GM20431 (cell line): ENCODE measurements around the gene SPHK2.

ENCODE experiments used
- in situ Hi-C: fragments of 300-500 bp; cut with MseI, MboI; formaldehyde crosslinking; loops from one replicate; pipeline ENCODE4 v1.15.0; 2020; ENCODE audit warnings: low sequenced_read_pairs; ENCODE audit not compliant: unreplicated experiment

Gene SPHK2

DNA sequence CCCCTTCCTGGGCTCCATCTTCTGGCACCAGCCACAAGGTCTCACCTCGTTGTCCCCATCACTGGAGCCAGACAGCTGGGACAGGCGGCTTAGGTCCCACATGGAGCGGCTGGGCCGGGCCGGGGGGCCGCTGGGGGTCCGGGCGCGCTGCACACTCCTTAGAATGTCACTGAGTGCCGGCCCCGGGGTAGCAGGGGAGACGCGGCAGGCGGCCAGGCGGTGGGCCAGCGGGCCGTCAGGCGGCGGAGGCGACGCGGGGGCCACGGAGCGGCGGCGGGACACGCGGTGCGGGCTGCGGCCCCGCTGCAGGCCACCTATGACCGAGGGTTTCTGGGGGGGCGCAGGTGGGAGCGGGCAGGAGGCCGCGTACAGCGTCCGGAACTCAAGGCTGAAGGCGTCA is 15.9 kb upstream of the SPHK2 start:
- in situ Hi-C loops = no loop called here

DNA sequence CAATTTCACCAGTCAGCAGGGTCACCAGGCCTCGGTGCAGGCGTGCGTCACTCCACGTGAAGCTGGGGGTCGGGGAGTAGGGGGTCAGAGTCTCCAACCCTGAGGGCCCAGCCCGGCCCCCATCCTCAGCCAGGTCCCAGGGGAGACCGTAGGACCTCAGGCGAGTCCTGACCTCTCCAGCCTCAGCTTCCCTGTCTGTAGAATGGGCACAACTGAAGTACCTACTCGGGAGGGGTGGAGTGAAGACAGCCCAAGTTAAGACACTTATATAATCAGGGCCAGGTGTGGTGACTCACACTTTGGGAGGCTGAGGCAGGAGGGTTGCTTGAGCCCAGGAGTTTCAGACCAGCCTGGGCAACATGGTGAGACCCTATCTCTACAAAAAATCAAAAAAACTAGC is 15.5 kb upstream of the SPHK2 start:
- in situ Hi-C loops = no loop called here

- in situ Hi-C loops = no loop called here
Observed at GRCh38 chr19:48606463-48607358, 12.6 kb upstream of the SPHK2 start, which contains the start of gene SPACA4. SPACA4 (plus strand) TSS chr19:48606742; CDS start chr19:48606979, 237 bp downstream.

- in situ Hi-C loops = no loop called here
Observed at GRCh38 chr19:48607359-48607755, 11.9 kb upstream of the SPHK2 start.

DNA sequence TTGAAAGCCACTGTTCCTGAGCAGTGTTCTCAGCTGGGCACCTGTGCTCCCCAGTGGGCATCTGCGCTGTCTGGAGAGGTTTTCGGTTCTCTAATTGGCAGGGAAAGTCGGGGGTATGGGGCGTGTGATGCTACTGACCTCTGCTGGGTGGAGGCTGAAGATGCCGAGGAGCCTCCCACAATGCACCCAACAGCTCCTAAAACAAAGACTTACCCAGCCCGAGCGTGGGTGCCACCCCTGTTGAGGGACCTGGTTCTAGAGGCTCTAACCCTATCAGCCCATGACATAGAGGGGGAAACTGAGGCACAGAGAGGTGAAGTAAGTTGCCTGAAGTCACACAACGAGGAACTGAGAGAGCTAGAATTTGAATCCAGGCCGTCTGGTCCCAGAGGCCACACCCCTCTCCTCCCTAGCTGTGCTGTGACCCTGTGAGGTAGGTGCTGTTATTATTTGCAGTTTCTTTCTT is 10.5 kb upstream of the SPHK2 start:
- in situ Hi-C loops = no loop called here

DNA sequence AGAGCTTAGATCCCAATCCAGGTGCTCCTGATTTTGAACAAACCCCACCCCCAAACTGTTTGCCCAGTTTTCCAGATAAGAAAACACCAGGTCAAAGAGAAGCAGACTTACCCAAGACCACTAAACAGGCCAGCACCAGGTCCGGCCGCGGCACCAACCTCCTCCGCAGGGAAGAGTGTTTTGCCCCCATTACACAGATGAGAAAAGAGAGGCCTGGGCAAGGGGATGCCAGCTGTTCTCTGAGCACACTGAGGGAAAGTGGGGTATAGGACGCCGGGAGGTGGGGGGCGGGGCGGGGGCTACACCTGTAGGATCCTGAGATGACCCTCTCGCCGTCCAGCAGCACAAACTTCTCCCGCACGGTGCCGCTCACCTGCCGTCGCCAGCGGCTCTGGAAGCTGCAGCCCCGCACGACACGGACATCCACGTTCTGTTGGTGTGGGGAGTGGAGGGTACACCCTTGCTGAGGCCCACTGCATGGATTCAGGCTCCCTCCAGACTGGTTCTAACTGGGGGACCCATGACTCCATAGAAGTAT is 9.7 kb upstream of the SPHK2 start:
- in situ Hi-C loops = no loop called here

DNA sequence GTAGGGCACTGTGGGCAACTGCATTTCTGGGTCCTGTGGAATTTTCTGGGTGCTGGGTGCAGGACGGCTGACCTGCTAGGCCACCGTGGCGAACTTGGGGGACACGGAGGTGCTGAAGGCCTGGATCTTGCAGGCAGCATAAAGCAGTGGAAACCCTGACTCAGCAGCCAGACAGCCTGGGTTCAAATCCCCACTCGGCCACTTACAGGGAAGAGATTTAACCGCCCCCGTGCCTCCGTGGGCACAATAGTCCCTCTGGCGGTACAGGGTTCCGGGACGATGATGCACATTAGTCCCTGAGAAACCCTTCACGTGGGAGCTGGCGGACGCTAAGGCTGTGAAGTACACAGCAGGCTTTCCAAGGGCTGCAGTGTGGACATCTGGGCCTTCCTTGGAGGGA is 7.4 kb upstream of the SPHK2 start:
- in situ Hi-C loops = no loop called here

DNA sequence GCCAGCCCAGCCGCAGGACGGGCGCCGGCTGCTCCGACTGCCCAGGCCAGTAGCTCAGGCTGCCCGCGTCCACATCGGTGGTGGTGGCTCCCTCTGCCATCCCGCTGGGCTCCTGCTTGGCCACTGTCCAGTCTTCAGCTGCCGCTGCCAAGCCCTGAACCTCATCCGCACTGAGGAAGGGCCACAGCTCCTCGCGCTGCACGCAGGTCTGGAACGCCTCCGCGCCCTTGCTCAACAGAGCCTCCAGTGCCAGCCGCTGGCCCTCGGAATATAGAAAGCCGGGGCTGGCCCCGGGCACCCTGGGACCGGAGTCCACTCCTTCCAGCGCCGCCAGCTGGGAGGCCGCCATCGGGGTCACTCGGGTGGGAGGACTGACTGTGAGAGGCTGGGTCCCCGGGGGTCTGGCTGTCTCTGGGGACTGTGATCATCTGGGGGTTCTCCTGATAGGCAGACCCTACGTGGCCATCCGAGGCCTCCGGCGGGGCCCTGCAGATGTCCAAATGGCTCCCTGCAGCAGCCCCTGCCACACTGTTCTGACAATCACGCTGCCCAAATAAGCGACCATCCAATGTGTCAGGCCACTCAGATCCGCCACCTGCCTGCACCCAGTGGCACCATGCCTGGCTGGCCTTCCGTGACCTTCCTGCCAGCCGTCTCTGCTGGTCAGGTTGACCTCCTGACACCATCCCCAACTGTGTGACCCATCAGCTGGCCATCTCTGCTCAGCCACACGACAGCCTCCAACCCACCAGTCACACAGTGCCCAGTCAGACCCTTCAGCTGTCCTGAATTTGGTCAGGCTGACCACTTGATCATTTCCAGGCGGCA is 6.1 kb upstream of the SPHK2 start:
- in situ Hi-C loops = no loop called here

- in situ Hi-C loops = no loop called here
Observed at GRCh38 chr19:48613852-48614435, 5.4 kb upstream of the SPHK2 start.

- in situ Hi-C loops = no loop called here
Observed at GRCh38 chr19:48614436-48615230, 4.7 kb upstream of the SPHK2 start, which contains the start of gene FAM83E. FAM83E (minus strand) TSS chr19:48615076; CDS start chr19:48613372, 1,704 bp downstream.

DNA sequence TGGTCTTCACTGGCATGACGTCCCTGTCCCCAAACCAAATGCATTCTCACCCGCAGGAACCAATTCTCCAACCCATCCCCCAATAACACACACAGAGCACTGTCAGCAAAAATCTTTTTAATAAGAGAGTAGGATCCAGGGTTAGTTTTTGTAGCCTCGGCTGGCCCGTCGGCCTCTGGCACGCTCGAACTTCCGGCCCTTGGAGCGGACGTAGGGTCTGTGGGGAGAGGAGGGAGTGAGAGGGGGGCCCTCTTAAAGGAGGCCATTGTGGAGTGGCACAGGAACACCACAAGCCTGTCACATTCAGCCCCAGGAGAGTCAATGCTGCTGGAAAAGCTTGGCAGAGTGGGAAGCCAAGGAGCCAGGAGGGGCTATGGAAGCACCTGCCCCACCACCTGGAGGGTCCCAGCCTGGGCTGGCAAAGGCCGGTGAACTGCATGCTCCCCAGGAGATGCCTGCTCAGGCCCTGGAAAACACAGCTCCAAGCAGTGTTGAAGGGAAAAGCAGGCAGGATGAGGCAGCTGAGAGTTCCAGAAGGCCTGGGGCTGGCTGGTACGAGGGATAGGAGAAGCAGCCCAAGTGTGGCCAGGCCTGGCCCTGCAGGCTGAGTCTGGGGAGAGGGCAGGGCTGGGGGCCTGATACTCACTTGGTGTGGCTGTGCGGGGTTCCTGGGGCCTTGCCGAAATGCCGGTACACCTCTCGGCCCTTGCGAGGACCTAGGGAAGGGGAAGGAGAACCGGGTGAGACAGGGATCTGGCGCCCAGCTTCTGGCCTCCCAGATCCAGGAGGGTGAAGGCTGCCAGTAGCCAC is 3.9 kb upstream of the SPHK2 start:
- in situ Hi-C loops = no loop called here

DNA sequence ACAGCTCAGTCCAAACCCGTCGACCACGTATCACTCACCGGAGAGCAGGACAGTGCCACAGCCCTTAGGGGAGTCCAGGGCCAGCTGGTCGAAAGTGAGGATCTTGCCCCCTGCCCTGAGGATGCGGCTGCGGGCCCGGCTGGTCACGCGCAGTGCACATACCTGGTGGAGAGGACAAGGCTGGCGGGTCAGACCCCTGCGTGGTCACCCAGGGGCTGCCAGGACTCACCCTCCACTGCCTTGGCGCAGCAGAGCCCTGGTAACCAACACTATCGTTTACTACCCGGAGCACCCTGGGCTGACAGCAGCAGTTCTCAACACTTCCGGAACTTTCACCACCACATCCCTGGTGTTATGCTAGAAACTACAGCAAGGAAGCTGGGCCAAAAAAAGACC is 3.3 kb upstream of the SPHK2 start:
- in situ Hi-C loops = no loop called here

DNA sequence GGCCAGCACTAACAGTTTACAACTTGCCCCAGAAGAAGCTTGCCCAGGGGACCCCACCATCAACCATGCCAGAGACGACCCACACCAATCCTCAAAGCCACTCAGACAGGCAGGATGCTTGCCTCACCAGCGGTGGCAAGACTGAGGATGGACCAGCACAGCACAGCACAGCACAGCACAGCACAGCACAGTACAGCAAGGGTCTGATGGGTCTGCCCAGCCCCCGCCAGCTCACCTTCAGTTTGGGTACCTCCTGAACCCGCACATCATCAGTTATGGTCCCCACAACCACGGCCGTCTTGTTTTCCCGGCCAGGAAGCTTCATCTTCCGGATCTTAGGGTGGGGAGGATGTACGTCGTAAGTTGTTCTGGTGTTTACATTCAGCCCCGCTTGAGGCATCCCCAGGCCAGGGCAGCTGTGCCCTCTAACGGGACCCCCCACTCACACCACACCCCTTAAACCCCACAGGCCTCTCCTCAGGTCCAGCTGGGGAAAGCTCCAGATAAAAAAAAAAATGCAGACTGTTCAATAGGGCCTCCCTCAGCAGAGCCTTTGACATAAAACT is 2.7 kb upstream of the SPHK2 start:
- in situ Hi-C loops = no loop called here

DNA sequence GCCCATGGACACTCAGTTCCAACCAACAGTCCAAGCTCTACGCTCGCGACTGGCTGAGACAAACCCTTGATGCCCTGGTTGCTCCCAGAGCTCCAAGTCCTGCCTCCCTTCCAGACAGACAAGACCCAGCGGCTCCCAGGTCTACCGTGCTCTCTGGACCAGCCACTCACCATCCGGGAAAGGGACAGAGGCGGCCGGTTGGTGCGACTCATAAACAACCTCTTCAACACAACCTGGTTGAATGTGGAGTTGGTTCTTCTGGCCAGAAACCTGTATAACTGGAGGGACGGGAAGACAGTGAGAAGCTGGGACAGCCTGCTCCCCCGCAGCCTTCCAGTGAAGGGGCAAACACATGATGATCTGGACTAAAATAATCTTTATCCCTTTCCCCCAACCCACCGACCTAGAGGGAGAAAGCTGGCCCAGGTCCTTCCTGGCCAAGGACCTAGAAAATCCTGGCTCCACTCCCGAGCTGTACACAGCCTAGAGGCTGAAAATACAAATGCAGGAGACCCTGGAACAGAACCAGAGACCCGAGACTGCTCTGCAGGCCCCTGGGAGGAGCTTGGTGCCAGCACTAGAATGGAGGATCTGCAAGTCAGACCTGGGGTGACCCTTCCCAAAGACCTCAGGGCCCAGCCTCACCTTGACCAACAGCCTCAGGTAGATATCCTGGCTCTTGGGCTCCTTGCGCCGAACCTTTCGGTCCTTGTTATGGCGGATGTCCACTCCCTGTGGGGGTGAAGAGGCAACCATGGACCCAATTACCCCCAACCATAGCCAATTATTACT is 2.0 kb upstream of the SPHK2 start:
- in situ Hi-C loops = no loop called here

DNA sequence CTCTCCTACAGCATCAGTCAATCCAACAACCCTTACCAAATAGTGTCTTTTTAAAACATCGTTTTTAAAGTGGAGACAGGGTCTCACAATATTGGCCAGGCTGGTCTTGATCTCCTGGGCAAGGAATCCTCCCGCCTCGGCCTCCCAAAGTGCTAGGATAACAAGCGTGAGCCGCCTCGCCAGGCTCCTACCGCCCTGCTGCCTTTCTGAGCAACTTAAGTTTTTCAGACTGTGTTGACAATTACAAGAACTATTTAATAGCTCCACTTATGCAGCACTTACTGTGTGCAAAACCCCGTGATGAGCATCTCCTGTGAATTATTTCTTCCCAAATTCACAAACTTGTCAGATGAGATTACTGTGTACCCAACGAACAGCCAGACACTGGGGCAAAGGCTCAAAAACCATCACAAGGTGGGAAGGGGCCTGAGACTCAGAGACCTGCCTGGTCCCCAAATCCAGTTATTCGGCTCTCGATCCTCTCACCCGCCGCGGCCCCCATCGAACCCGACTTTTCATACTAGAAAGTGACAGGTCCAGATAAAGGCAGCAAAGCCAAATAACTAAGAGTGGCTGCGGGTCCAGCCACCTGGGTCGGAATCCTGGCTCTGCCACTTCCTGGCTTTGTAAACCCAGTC is 909 bp upstream of the SPHK2 start:
- in situ Hi-C loops = no loop called here

- in situ Hi-C loops = no loop called here
Observed at GRCh38 chr19:48619692-48620585, 633 bp downstream of the SPHK2 start.
